T-helper 2 cell treated with Interferon-gamma antibody and Interleukin-4, amounts not matched to agents 5 μg/mL and 100 μg/mL, for 36 hours (primary cell): ENCODE data around the gene CEP95.
A peak's percentile ranks its signal among the peaks of the same experiment; 100 is the strongest.
"Not testable (repeated sequence)": the region's sequence is repeated elsewhere in the genome, so short reads cannot be mapped to it uniquely, and the experiment has no call there.

ENCODE experiments used
- DNase-seq: peaks from one replicate; pipeline ENCODE4 v3.0.0; 2021; ENCODE audit warnings: low spot score
- H3K27ac Mint-ChIP-seq: one replicate; pipeline ENCODE4 v1.8.0; 2021; ENCODE audit warnings: mild to moderate bottlenecking, mixed read lengths
- H3K27me3 Mint-ChIP-seq: one replicate; pipeline ENCODE4 v1.8.0; 2021; ENCODE audit warnings: low read depth, mixed read lengths
- H3K36me3 Mint-ChIP-seq: one replicate; pipeline ENCODE4 v1.8.0; 2021; ENCODE audit warnings: low read depth, mixed read lengths
- H3K4me1 Mint-ChIP-seq: one replicate; pipeline ENCODE4 v1.8.0; 2021; ENCODE audit warnings: low read depth, mixed read lengths
- H3K4me3 Mint-ChIP-seq: one replicate; pipeline ENCODE4 v1.8.0; 2022; ENCODE audit warnings: mild to moderate bottlenecking, moderate library complexity, mixed read lengths
- H3K9me3 Mint-ChIP-seq: one replicate; pipeline ENCODE4 v1.8.0; 2021; ENCODE audit warnings: mixed read lengths

The CEP95 gene

GRCh38 chr17:64484380-64484779 lies 22.4 kb upstream of the CEP95 start:
- Mint-ChIP-seq H3K4me3 (no peak overlapping the region), H3K36me3 (peaks cover 38% of the 10 kb centered on the region), H3K27me3 (no peaks in the 10 kb centered on the region), H3K4me1 (peaks cover 8% of the 10 kb centered on the region), H3K27ac (peak overlapping the region; percentile 29), H3K9me3 (no peaks in the 10 kb centered on the region)
- no peak for DNase-seq

GRCh38 chr17:64488301-64488700 lies 18.5 kb upstream of the CEP95 start:
- no peaks in the 10 kb centered on the region for H3K27me3 Mint-ChIP-seq
- no peak overlapping the region for H3K4me3 Mint-ChIP-seq
- peaks cover 54% of the 10 kb centered on the region for H3K36me3 Mint-ChIP-seq
- no peaks in the 10 kb centered on the region for H3K9me3 Mint-ChIP-seq
- no peak overlapping the region for H3K27ac Mint-ChIP-seq
- peaks cover 13% of the 10 kb centered on the region for H3K4me1 Mint-ChIP-seq
- DNase-seq: no peak

GRCh38 chr17:64491034-64491860 lies 15.5 kb upstream of the CEP95 start:
- no peak overlapping the region for H3K4me3 Mint-ChIP-seq
- no peak for DNase-seq

GRCh38 chr17:64491994-64492393 lies 14.8 kb upstream of the CEP95 start:
- Mint-ChIP-seq H3K36me3 (peaks cover 49% of the 10 kb centered on the region), H3K27me3 (no peaks in the 10 kb centered on the region), H3K4me1 (peaks cover 23% of the 10 kb centered on the region), H3K4me3 (no peak overlapping the region), H3K9me3 (no peaks in the 10 kb centered on the region), H3K27ac (no peak overlapping the region)
- no peak for DNase-seq

More at GRCh38 chr17:64491034-64491860, 15.5 kb upstream of the CEP95 start:
- H3K27me3 Mint-ChIP-seq: no peaks in the 10 kb centered on the region
- peaks cover 23% of the 10 kb centered on the region for H3K4me1 Mint-ChIP-seq
- H3K27ac Mint-ChIP-seq: no peak overlapping the region
- H3K36me3 Mint-ChIP-seq: peaks cover 45% of the 10 kb centered on the region
- no peaks in the 10 kb centered on the region for H3K9me3 Mint-ChIP-seq

GRCh38 chr17:64492481-64493109 lies 14.2 kb upstream of the CEP95 start:
- DNase-seq: no peak
- H3K4me3 Mint-ChIP-seq: no peak overlapping the region
- H3K36me3 Mint-ChIP-seq: peaks cover 53% of the 10 kb centered on the region
- H3K4me1 Mint-ChIP-seq: peaks cover 29% of the 10 kb centered on the region
- H3K27ac Mint-ChIP-seq: peak overlapping the region; percentile 49
- H3K27me3 Mint-ChIP-seq: no peaks in the 10 kb centered on the region
- no peaks in the 10 kb centered on the region for H3K9me3 Mint-ChIP-seq

- Mint-ChIP-seq H3K27me3 (no peaks in the 10 kb centered on the region), H3K4me3 (peak overlapping the region; percentile 99), H3K9me3 (no peaks in the 10 kb centered on the region), H3K27ac (peak overlapping the region; percentile 49), H3K4me1 (peaks cover 42% of the 10 kb centered on the region), H3K36me3 (peaks cover 61% of the 10 kb centered on the region)
- no peak for DNase-seq
Measured at GRCh38 chr17:64494121-64494520, 12.7 kb upstream of the CEP95 start.

- DNase-seq, H3K27me3 Mint-ChIP-seq, H3K27ac Mint-ChIP-seq, H3K9me3 Mint-ChIP-seq: not testable (repeated sequence)
- peaks cover 66% of the 10 kb centered on the region for H3K36me3 Mint-ChIP-seq
- H3K4me1 Mint-ChIP-seq: peaks cover 50% of the 10 kb centered on the region
- H3K4me3 Mint-ChIP-seq: peak overlapping the region; percentile 99
Measured at GRCh38 chr17:64495300-64495699, 11.5 kb upstream of the CEP95 start.

DNA sequence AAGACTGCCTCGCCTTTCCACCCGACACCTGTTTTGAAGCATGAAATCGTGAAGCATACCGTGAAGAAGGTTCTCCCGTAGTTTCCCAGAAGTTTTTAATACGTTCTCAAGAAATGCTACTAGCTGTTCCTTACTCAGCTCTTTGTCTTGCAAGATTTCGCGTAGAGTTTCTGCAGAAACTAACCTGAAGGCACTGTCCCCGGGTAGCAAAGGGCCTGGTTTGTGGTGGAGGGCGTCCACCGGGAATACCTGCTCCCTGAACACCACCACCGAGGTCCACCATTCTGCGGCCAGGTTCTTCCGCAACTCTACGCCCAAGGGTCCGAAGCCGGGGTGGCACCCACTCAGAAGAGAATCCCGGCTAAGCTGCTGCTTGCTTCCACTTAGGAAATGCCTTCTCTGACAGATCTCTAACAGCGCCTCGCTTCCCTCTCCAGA lies 10.4 kb upstream of the CEP95 start:
- Mint-ChIP-seq H3K27ac (peak overlapping the region; percentile 99), H3K9me3 (no peaks in the 10 kb centered on the region), H3K27me3 (no peaks in the 10 kb centered on the region), H3K4me3 (peak overlapping the region; percentile 99), H3K36me3 (peaks cover 67% of the 10 kb centered on the region), H3K4me1 (peaks cover 58% of the 10 kb centered on the region)
- no peak for DNase-seq

DNA sequence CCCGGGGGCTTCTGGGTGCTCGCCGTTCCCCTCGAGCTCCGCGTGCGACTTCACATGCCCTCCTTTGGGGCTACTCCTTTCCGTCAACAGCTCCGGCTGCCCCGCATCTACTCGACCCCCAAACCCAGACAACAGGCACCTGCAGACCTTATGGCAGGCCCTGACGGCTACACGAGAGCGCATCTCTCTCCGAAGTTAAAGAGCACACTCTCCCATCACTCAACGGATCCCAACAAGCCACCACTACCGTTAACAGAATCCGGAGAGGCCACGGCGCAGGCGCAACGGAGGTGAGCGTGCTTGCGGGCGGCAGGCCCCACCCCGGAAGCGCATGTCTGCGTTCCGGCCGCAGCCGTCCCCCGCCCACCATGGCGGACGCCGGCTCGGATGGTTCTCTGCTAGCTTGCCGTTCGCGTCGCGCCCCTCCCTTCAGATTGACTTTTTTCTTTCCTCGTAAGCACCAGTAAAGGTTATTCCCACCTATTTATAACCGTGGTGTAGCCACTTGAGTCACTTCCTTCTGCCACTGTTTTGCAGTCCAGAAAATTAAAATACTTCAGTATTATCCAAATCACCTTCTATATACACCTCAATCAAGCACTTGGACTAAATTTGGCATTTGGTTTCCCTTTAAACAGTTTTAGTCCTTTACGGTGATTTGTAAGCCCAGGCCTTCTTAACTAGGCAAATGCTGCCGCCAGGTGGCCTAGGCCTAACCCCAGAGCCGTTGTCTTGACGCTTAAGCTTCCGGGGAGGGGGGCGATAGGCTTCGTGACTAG lies 9.8 kb upstream of the CEP95 start, which contains the start of gene POLG2:
Gene POLG2 (minus strand): TSS at position 269 of the 779 bp plus-strand sequence. CDS start 86 bp downstream, at position 183.
- peaks cover 60% of the 10 kb centered on the region for H3K4me1 Mint-ChIP-seq

DNA sequence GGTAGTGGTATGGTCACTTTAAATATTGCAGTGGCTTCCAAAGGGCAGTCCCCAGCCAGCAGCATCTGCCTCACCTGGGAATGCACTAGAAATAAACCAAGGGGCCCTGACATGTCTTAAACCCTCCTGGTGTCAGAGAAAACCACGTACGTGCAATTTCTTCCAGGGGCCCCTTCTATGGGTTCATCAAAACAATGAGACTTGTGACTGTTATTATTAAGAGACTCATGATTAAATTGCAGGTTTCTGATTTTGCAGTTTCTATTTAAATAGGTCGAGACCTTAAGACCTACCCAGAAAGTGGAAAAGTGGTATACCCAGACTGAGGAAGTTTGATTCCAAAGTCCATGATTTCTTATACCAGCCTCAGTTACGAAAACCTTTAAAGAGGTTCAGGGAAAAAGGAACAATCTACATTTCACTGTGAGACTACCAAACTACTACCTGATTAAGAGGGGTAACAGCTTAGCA lies 9.2 kb upstream of the CEP95 start:
- Mint-ChIP-seq H3K4me3 (peak overlapping the region; percentile 99), H3K9me3 (no peaks in the 10 kb centered on the region), H3K4me1 (peaks cover 63% of the 10 kb centered on the region), H3K36me3 (peaks cover 70% of the 10 kb centered on the region), H3K27me3 (no peaks in the 10 kb centered on the region), H3K27ac (peak overlapping the region; percentile 99)
- DNase-seq: no peak

More for the DNA sequence above, 9.8 kb upstream of the CEP95 start, which contains the start of gene POLG2:
- Mint-ChIP-seq H3K4me3 (peak within 1 kb of the TSS; percentile 99), H3K9me3 (no peaks in the 10 kb centered on the region), H3K27me3 (no peaks in the 10 kb centered on the region), H3K27ac (peak within 1 kb of the TSS; percentile 99), H3K36me3 (peaks cover 67% of the 10 kb centered on the region)
- DNase-seq: peak; percentile 97

GRCh38 chr17:64498308-64499203 lies 8.2 kb upstream of the CEP95 start:
- Mint-ChIP-seq H3K36me3 (peaks cover 76% of the 10 kb centered on the region), H3K27me3 (no peaks in the 10 kb centered on the region), H3K4me1 (peaks cover 68% of the 10 kb centered on the region), H3K4me3 (peak overlapping the region; percentile 41), H3K9me3 (no peaks in the 10 kb centered on the region), H3K27ac (peak overlapping the region; percentile 99)
- DNase-seq: no peak

GRCh38 chr17:64499805-64500486 lies 6.8 kb upstream of the CEP95 start:
- no peaks in the 10 kb centered on the region for H3K9me3 Mint-ChIP-seq
- DNase-seq: no peak
- peaks cover 80% of the 10 kb centered on the region for H3K36me3 Mint-ChIP-seq
- peak overlapping the region; percentile 49 for H3K27ac Mint-ChIP-seq
- H3K4me1 Mint-ChIP-seq: peaks cover 69% of the 10 kb centered on the region
- H3K4me3 Mint-ChIP-seq: no peak overlapping the region
- H3K27me3 Mint-ChIP-seq: no peaks in the 10 kb centered on the region
